ENCODE results near the gene SLC7A10.

DNA sequence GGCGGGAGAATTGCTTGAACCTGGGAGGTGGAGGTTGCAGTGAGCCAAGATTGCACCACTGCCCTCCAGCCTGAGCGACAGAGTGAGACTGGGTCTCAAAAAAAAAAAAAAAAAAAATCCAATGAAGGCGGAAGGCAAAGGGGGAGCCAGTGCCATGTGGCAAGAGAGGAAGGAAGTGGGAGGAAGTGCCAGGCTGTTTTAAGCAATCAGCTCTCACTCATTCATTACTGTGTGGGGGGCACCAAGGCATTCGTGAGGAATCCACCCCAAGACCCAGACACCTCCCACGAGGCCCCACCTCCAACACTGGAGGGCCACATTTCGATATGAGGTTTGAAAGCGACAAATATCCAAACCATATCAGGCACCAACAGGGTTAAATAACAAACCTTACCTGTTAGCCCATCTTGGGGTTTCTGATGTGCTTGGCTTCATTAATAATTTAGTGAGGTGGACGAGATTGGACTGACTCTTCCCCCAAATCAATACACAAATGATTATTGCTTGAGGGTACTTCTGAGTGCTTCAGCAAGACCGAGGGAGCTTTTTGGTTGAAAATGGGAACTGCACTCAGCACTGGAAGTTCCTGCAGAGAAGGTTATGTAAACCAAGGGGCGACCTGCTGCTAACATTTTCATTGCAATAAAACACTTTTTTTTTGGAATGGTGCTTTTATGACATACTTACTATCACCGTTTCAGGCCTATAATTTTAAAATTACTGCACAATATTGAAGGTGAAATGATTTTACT, 39.0 kb downstream of the SLC7A10 start:
- TF ChIP-seq, protein P1, sequence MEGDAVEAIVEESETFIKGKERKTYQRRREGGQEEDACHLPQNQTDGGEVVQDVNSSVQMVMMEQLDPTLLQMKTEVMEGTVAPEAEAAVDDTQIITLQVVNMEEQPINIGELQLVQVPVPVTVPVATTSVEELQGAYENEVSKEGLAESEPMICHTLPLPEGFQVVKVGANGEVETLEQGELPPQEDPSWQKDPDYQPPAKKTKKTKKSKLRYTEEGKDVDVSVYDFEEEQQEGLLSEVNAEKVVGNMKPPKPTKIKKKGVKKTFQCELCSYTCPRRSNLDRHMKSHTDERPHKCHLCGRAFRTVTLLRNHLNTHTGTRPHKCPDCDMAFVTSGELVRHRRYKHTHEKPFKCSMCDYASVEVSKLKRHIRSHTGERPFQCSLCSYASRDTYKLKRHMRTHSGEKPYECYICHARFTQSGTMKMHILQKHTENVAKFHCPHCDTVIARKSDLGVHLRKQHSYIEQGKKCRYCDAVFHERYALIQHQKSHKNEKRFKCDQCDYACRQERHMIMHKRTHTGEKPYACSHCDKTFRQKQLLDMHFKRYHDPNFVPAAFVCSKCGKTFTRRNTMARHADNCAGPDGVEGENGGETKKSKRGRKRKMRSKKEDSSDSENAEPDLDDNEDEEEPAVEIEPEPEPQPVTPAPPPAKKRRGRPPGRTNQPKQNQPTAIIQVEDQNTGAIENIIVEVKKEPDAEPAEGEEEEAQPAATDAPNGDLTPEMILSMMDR (IDR thresholded peaks at IDR 0.05) = no peak
- TF ChIP-seq ZFX (IDR thresholded peaks at IDR 0.05; ENCODE audit: borderline replicate concordance) = no peak
